HG03066 (cell line): ENCODE data around the gene SYK.
A peak's percentile ranks its signal among the peaks of the same experiment; 100 is the strongest.
"Not testable (repeated sequence)": the region's sequence is repeated elsewhere in the genome, so short reads cannot be mapped to it uniquely, and the experiment has no call there.

Experiments
- ATAC-seq: cut with Tn5 transposase; IDR thresholded peaks from one replicate; pipeline ENCODE4 v1.9.1; 2021; ENCODE audit warnings: low read depth; ENCODE audit not compliant: unreplicated experiment

Gene SYK

DNA sequence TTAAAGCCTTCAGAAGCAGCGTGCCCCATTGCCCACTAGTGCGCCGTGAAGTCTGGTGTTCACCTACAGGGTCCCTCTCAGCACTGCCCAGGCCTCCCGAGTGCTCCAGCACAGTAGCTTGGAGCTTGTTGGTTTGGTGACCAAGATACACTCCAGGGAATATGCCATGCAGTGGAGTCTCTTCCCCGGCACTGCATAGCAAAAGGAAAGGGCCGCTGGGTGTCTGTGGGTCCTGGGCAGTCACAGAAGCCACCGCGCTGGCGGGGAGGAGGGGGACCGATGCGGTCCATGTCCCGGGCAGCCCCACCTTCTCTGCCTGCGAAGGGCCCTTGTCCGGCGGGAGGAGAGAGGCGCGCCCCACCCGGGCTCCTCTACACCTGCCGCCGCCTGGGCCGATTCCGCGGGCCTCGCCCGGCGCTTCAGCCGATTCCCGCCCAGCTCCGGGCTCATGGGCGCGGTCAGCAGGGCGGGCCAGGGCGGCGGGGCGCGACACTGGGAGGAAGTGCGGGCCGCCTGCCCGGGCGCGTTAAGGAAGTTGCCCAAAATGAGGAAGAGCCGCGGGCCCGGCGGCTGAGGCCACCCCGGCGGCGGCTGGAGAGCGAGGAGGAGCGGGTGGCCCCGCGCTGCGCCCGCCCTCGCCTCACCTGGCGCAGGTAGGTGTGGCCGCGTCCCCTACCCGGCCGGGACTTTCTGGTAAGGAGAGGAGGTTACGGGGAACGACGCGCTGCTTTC is at the start of gene SYK:
Gene SYK, plus strand, starts transcription at position 579 of the 732 bp plus-strand sequence. CDS start 42,080 bp downstream, outside the sequence.
- ATAC-seq, result peak; percentile 42

DNA sequence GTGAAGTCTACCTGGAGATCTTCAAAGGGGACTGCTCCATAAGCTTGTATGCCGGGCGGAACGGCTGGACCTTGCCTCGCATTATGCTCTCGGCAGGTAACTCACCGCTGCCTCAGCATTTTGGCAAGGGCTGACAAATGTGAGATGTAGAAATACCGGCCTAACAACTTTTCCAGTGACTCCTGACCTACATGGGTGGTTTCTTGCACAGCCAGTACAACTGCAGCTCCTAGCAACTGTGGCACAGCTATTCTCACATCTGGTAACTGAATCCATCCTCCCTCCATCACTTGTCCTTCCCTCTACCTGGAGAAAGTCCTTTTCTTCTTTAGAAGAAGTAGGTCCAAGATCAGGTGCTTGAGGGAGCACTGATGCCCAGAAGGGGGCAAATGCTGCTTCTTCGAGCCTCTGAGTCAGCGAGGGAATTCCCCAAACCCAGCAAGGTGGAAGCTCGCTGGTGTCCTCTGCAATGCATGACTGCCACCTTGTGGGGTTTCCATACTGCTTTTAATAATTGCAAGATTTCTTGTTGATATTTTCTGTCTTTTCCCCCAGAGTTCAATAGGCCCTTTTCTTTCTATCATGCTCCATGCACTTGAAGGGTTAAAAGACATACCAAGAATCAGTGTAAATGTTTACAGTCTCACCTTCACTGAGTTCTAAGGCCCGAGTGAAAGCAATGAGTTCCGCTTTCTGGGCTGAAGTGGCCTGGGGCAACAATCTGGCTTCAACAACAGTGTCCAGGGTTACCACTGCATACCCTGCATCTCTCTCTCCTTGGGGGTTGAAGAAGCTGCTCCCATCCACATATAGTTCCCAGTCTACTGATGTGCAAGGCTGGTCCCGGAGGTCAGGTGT is 45.9 kb upstream of the SYK start:
- ATAC-seq, result not testable (repeated sequence)

DNA sequence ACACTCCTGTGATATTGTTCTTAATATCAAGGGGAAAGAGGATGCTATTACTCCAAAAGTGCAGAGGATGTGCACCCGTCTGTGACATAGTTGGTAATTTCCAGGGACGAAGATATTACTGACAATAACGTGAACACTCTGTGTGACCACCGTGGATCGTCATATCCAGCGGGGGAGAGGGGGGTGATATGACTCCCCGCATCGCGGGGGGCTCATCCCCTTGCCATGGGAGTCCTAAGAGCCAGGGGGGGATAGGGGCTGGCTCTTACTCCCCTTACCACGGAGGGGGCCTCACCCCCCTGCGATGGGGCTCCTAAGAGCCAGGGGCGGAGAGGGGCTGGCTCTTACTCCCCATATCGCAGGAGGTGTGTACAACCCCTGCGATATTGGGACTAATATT is 41.0 kb upstream of the SYK start:
- ATAC-seq, result not testable (repeated sequence)

DNA sequence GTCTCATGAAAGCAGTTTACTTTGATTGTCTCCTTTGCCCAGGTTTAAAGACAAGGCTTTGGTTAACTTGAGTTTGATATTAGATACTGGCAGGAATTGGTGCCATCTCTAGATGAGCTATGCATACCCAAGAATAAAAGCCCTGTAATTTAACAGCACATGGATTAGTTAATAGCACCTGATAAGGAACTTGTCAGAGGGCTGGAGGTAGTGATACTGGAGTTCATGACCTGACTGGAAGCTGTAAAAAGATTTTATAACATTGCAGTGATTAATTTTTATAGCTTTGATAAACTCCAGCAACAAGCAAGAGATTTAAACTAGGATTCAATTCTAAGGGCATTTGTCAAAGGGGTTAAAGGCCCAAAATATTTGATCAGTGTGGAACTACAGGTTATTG is 34.9 kb upstream of the SYK start:
- no peak for ATAC-seq

DNA sequence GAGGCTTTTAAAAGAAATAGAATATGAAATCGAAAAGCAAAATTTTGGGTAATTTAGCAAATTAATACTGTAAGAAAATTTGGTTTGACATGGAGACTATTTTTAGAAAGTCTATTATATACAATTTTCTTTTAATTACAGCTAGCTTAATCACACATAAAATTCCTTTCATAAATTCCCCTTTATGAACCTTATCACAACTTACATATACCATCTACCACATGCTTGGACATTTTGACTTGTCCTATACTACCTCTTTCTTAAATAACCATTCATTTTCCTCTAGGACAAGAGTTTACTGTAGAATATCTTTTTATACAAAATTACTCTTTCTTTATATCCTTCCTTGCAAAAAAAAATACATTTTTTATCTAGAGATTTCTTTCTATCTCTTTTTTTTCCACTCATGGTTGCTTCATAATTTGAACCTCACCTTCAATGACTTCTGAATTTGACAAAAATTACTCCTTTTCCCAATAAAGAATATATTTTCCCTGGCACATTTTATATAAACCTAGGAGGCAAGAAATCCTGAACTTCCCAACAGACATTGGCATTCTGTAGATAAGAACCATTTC is 34.0 kb upstream of the SYK start:
- no peak for ATAC-seq

DNA sequence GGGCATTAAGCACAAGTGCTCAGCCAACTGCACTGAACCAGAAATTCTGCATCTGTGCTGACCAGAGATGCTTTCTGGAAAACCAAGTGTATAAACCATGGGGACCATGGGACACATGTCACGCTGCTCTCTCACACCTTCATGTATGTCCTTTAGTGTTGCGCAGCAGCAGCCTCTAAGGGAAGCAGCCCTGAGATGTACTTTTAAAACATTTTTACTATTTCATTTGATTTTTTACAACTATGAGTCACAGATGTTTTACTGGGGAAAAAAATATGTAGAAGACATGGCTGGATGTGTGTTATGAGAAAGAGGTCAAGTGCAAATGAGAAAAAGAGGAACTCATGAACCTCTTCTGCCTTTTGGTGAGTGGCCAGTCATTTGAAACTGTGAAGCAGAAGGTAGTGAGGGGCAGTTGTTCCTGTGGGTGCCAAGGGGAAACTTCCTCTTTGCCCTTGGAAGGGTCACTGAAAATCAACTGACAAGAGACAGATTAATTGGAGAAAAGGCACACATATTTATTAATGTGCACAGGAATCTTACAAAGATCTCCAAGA is 31.4 kb upstream of the SYK start:
- ATAC-seq, result peak; percentile 50

DNA sequence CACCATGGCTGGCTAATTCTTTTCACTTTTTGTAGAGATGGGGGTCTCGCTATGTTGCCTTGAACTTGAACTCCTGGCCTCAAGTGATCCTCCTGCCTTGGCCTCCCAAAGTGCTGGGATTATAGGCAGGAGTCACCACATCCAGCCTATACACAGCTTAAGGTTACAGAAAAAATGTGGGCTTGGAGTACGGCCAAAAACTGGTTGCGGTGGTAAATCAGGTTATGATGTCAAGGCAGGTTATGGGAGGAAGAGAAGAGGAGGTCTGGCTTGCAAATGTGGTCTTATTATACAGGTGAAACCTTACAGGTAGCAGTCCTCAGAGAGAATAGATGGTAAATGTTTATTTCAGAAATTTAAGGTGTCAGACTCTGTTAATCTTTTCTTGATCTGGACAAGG is 30.7 kb upstream of the SYK start:
- ATAC-seq, result no peak

DNA sequence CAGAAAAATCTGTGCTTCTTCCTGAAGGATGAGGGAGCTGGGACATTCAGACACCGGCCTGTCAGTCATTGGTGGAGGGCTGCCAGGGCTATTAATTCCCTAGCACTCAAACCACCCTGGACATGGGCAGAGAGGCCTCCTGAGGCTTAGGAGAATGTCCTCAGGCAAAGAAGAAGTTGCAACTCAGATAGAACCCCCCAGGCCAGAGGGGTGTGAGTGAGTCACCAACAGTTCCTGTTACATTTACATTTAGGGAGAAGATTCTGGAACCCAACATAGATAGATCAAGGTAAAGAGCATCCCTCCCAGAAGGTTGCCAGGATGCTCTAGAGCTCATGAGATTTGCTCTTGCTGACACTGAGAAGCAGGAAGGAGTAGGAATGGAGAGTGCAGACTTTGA is 29.2 kb upstream of the SYK start:
- no peak for ATAC-seq

DNA sequence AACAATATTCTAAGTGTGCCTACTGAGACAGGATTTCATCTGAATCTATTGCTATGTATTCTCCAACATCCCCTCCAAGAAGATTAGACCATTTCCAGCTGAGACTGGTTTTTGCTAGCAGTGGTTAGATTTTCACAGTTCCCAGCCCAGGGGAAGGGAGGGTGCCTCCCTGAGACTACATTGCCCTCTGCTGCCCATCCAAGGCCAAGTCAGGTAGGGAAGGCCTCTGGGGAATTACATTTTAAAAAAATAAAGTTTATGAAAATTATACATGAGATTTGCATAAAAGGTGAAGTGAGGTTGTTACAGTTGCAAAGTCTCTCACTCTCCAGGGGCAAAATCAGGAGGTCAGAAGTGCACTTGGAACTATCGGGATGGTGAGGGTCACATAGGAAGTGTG is 28.0 kb upstream of the SYK start:
- no peak for ATAC-seq

DNA sequence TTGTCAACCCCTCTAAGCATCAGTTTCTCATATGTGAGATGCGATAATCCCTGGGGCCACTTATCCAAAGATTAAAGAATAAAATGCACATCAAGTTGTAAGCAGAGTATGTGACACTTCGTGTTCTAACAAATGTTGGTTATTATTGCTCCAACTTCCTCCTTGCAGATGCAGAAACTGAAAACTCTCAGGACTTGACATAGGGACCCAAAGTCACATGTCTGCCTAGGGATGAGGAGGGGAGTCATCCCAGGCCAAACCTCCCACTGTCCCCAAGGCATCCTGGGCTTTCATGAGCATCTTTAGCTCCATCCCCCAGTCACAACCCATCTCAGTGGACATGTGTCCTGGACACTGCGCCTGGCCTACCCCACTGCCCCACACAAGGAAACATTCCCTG is 27.5 kb upstream of the SYK start:
- ATAC-seq, result no peak

DNA sequence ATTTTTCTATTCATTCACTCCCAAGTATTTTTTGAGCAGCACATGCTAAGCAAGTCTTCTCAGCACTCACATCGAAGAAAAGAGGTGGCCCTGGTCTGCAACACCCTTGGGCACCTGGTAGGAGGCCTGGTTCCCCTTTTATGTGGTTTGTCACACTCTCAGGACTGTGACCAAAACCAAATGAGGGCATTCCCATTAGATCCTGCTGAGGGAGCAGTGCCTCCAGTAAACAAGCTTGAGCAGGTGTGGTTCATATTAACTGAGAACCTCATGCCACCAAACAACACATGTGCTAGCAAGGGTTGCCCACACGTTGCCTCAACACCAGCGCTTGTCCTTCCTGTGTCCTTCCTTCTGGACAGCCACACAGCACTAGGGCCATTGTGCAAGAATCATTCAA is 26.9 kb upstream of the SYK start:
- ATAC-seq, result peak; percentile 92

DNA sequence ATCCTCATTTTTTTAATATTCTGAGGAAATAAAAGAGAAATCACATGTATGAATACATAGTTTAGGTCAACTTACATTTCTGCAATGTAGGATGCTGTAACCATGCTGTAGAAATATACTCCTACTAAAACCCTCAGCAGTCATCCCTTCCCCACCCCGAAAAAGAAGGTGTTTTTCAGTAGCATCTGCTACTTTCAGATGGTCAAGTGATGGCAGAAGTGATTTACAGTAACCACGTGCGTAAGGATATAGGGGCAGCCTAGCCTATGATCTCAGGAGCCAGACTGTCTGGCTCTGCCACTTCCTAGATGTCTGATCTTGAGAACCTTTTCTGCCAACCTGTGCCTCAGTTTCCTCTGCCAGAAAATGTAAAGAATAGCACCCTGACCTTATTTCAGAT is 26.0 kb upstream of the SYK start:
- no peak for ATAC-seq

DNA sequence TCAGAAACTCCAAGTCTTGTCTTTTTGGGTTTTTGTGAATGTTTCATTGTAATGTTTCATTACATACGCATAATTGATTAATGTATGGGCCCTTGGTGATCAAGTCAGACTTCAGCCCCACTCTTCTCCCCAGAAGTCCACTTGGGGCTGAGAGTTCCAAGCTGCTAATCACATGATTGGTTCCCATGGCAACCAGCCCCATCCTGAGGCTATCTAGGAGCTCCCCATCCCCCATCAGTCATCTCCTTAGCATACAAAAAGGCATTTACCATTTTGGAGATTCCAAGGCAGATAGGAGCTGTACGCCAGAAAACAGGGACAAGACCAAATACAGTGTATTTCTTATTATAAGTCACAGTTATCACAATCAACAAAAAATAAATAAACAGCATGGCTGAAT is 22.9 kb upstream of the SYK start:
- no peak for ATAC-seq

DNA sequence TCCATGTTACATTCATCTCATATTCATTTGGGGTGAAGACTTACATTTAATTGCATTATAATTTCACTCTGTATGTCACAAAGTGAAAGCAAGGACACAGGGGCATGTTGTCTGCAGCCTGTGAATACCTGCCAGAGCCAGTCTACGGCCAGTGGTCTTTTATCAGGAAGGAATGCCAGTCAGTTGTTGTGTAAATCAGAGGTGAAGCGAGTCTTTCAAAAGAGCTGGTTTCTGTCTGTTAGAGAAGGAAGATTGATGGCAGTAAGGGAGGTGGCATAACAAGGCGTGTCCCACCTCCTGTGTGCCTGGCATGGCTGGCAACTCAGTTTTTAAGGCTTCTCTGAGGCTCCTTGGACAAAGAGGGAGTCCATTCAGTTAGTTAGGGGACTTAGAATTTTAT is 18.1 kb upstream of the SYK start:
- ATAC-seq, result no peak

DNA sequence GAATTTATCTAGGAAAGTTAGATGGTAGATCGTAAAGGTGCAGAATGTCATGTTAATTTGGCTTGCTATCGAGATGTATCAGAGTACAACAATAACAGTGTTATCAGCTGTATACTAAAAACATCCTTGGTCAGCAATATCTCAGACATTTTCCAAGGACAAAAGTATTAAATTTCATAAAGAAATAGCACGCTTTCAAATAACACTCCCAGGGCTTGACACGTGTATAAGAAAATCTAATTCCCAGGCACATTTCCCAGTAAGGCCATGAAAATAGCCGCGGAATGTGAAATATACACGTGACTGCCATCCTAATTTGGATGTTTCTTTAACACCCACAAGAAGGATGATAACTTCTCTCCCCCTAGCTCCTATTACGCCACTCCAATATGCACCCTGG is 17.7 kb upstream of the SYK start:
- no peak for ATAC-seq

DNA sequence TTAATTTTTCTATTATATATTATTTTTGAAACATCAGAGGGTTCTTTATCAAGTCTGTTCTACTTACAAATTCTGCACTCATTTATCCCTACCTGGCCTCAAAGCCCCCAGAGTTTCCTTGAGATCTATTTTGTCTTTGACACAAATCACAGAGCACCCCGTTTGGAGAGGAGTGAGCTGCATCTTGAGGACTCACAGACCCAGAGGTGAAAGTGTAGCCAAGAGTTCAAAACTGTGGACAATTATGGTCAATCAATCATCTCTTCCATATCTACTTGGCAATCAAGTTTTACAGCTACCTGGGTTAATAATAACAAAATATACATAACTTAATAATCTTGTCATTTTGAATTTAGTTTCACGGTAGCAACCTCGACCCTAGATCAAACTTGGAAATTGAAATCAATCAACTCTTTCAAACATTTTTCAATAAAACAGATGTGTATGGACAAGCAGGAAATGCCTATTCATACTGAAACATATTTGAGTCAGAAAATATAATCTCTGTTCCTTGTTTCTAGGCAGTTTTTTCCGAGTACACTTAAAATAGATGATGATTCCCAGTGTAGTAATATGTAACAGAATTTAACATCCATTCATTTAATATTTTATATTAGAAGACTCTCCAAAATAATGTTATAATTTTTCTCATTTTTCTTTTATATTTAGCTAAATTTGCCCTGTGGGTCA is 13.7 kb upstream of the SYK start:
- ATAC-seq, result no peak

DNA sequence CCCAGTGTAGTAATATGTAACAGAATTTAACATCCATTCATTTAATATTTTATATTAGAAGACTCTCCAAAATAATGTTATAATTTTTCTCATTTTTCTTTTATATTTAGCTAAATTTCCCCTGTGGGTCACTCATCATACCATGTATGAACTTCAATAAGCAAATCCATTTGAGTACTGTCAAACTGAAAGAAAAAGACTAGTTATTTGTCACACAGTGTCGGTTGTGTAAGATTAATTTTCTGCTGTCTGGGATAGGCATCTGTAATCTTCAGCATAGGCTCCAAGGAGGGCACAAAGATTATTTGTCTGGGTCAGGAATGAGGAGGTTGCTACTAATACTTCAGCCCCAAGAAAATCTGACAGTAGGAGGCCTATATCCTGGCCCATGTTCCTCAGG is 13.1 kb upstream of the SYK start:
- ATAC-seq, result not testable (repeated sequence)

DNA sequence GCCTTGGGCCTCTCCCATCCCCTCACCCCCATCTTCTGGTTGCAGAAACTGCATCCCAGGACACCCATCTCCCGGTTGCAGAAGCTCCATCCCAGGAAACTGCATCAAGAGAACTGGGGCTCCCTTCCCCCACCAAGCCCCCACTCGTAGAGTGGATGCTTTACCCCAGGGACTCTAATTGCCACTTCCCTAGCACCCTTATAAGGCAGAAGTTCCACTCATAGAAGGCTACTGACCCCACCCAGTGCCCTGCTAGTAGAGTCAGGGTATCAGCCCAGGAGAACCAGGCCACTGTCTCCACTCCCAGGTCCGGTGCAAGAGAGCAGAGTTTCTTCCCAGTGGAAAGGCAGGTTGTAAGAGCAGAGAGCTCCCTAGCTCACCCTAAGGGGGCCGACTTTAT is 12.2 kb upstream of the SYK start:
- ATAC-seq, result no peak

DNA sequence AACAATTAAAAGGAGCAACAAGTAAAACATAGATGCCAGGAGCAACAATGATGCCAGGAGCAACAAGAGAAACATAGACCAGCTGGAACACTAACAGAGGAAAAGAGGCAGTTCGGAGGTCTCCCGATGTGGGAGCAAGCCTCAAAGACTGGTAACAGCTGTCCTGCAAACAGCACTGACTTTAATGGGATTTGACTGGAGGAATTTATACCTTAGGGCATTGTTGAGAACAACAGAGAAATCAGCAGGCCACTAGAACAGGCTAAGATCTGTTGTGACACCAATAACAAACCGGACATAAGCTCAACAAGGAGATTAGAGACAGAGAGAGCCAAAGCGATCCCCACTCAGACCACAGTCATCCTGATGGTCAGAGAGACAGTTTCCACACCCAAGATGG is 11.8 kb upstream of the SYK start:
- no peak for ATAC-seq

DNA sequence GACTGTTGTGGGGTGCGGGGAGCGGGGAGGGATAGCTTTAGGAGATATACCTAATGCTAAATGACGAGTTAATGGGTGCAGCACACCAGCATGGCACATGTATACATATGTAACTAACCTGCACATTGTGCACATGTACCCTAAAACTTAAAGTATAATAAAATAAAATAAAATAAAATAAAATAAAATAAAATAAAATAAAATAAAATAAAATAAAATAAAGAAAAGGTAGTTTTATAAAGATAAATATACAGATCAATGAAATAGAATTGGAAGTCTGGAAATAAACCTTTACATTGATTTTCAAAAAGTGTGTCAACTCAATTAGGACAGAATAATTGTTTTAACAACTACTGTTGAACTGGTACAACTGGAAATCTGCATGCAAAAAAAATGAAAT is 8.6 kb upstream of the SYK start:
- not testable (repeated sequence) for ATAC-seq

DNA sequence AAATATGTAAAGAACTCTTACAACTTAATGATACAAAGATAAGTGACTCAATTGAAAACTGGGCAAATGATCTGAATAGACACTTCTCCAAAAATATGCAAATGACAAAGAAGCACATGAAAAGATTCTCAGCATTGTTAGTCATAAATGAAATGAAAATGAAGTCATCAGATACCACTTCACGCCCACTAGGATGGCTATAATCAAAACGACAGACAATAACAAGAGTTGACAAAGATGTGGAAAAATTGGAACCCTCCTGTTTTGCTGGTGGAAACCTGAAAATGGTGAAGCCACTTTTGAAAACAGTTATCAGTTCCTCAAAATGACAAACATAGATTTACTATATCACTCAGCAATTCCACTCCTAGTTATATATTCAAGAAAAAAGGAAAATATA is 7.9 kb upstream of the SYK start:
- ATAC-seq, result no peak
